GM04504 (cell line): Measurements from ENCODE around the gene YOD1.

ENCODE experiments used
- DNase-seq: peaks from one replicate; pipeline ENCODE4 v3.0.0-alpha.2; 2012; ENCODE audit warnings: low read depth

Gene YOD1

DNA sequence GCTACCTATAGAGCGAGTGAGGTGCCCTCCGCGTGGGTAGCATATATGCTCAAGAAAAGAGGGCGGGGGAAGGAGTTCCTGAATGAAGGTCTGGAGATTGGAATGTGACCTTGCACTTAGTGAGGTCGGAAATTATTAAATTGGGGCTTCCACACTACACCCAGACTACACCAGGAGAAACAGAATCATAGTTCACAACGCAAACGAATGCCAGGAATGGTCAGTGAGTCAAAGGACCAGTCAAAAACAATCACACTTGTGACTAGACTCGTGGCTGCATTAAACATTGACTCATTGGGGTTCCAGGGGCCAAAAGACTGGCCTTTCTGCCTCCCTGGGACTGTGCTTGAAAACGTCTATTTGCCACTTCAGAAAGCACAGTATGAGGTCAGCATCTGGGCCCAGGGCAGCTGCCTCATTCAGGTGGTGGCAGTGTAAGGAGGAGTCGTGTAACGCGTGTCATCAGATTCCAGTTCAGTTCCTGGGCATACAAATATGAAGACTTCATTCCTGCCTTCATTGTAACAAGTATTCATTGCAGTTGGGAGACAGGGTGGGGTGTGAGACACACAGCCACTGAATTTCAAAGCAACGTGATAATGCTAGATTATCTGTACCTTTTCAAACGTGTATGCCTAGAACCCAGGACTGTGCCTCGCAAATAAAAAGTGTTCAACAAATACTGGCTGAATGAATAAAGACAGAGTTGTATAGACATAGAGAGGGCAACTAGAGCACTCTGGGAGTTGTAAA, at the start of gene YOD1:
Gene YOD1, minus strand, starts transcription at position 18 of the 753 bp plus-strand sequence. CDS start 178 bp downstream, outside the sequence.
- no peak for DNase-seq

GRCh38 chr1:207097871-207098324, 46.9 kb upstream of the YOD1 start:
- no peak for DNase-seq

GRCh38 chr1:207093944-207094343, 42.9 kb upstream of the YOD1 start:
- DNase-seq: no peak

DNA sequence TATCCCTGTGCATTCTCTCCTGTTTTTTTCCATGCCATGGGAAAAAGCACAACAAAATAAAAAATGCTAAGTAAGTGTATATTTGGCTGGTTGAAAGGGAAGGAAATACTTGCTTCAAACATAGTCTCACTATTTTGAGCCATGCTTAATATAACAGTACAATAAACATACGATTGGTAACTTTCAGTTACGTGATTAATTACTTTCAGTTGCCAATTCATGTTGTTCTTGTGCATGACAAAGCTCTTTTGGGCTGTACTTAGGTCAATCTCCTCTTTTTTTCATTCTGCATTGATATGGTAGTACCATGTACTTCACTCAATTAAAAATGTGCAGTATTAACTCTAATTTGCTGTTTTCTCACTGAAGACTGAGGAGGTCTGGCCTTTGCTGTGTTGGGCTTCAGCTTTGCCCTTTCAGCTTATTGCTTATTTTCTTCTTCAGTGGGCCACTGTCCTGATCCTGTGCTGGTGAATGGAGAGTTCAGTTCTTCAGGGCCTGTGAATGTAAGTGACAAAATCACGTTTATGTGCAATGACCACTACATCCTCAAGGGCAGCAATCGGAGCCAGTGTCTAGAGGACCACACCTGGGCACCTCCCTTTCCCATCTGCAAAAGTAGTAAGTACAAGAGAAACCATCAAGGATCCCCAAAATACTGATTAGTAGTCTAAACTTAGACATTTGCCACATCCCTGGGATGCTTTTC, 40.3 kb upstream of the YOD1 start:
- no peak for DNase-seq

- no peak for DNase-seq
Measured at GRCh38 chr1:207089627-207090355, 38.8 kb upstream of the YOD1 start.

DNA sequence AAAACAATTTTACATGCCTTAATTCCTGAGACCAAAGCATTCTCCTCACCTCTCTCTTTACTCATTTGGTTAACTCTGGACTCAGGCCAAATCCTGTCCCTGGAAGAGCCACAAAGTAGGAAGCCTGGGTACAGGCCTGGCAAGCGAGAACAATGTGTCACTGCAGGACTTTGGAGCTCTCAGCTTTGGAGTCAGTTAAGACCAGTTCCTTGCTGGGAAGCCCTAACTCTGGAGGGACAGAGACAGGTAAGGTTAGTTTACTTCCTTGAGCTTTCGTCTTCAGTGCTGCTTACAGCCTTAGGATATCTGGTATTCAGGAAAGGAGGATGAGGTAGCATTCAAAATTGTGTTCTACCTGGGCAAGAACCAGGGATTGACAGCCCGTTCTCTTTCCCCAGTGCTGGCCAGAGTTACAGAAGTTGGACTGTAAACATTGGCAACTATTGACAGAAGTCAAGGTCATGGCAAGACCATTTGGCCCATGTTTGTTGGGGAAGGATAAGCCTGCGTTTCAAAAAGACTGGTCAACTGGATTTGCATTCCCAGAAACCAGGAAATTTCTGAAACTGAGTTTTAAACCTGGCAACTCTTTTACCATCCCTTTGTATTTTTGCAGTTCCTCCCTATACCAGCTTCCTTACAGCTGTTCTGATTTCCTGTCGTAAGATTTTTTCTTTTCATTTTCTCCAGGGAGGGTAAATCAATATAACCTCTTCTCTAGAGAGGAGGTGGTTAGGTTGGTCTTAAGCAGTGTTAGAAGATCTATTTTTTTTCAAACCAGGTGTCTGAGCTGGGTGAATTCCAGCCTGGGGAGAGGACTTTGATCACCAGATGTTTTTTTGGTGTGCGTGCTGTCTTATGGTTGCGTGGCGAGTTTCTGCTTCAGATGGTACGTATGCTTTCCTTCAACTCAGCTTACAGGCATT, 38.0 kb upstream of the YOD1 start, which contains the start of gene C4BPB:
Gene C4BPB, plus strand, starts transcription at position 160 of the 926 bp plus-strand sequence. Its CDS starts 672 bp downstream, at position 832.
- no peak for DNase-seq

DNA sequence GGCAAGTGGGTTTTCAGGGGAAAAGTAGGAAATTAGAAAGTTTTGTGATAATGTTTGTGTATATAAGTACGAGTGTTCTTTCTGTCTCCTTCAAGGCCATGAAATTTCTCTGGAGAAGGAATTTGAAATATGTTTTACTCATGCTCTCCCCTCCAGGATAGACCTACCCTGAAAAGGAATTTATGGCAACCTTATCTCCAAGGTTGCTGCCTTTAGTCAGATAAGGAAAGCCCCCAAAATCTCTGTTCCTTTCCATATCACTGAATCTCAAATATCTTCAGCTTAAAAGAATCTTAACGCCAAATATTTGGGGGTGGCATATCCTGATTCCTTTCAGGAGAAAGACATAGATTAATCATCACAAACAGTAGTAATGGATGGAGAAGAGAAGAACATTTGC, 37.2 kb upstream of the YOD1 start:
- no peak for DNase-seq

GRCh38 chr1:207085887-207086286, 34.9 kb upstream of the YOD1 start:
- no peak for DNase-seq

- DNase-seq: no peak
Measured at GRCh38 chr1:207084701-207085180, 33.7 kb upstream of the YOD1 start.

DNA sequence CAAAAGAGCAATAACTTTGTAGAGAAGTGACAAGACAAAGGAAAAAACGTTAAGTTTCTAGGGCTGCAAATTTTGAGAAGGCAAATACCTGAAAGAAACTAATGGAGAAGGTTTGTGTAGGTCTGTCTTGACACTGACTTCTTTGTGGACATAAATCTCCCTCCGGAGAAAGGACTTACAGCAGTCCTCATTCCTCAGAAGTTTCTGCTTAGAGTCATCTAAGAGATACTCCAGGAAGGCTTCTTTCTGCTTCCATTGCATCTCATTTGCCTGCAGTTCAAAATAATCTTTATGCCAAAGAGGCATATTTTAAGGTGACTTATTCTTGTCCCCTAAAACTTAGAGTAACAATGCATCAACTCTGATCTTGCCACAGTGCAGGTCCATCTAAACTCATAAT, 33.2 kb upstream of the YOD1 start:
- no peak for DNase-seq

- DNase-seq: no peak
Measured at GRCh38 chr1:207081806-207082205, 30.8 kb upstream of the YOD1 start.

DNA sequence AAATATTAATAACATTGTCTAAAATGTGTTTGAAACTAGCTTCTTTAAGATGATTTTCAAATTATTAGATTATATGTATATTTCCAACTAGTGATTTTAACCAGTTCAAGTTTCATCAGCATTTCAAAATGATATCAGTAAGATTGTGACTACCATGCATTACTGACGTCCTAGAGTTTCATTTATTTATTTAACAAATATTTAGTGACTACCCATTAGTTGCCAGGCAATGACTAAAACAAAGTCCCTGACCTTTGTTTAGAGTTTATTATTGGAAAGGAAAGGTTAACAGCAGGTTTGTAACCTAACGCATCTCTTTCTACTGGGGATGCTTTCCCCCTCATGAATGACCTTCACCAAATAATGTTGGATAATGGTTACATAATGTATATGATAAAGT, 30.1 kb upstream of the YOD1 start:
- DNase-seq: no peak

- DNase-seq: no peak
Measured at GRCh38 chr1:207079706-207080241, 28.8 kb upstream of the YOD1 start.

- no peak for DNase-seq
Measured at GRCh38 chr1:207078578-207079132, 27.6 kb upstream of the YOD1 start.

DNA sequence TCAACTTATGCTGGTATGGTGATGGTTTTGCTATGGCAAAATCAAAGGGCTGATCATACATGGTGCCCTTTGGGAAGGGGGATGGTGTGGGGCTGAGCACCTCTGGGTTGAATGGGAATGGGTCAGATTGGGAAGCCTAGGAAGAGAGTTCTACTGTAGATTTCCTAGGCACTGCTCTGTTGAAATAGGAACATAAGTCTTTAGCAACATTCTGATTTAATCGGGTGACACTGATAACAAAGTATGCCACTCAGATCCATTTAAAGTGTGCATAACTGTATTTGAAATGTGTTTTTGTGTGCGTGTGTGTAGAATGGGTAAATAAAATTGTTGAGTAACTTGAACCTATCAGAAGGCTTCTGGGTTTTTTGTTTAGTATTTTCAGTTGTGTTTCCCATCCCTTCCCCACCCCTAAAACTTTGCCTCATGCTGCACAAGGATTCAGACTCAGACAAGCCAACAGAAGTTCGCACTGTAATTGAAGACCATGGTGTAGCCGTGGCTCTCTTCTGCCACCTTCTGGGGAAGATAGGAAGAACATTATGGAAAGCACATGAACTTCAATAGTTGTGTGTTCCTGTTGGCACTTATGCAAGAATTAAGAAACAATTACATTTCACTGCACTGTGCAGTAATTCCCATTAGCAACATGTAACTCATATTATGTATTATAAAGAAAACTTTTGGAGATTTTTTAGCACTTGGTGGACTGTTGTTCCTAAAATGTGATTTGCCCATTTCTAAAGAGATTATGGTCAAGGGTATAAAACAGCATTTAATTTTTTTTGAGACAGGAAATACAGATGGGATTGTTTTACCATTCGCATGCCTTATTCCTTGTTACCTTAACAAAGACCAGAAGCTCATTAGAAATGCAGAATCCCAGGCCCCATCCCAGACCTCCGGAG, 26.7 kb upstream of the YOD1 start:
- peak; percentile 71 for DNase-seq

GRCh38 chr1:207077012-207077411, 26.0 kb upstream of the YOD1 start:
- DNase-seq: no peak

GRCh38 chr1:207076181-207076955, 25.4 kb upstream of the YOD1 start:
- no peak for DNase-seq

GRCh38 chr1:207073906-207074820, 23.2 kb upstream of the YOD1 start:
- DNase-seq: no peak
